IMR-90 (cell line): ENCODE measurements around the gene PACSIN3. TPM values are rescaled to one million over a fixed set of nuclear protein-coding genes. Genes with fewer than 3 reads are reported as not detected.

Source experiments
- ATAC-seq: fragments of 200-7000 bp; cut with Tn5 transposase; 2 replicates; pipeline ENCODE4 v1.9.1; 2020; ENCODE audit warnings: low read depth, mild to moderate bottlenecking, moderate library complexity
- BruUV-seq: library from RNA; stranded (reverse); fragments of 400-500 nt; replicated peaks from 2 replicates; lab custom pipeline; 2021; lab: Mats Ljungman, UMichigan
- CTCF ChIA-PET: fragments of 300-600 bp; formaldehyde crosslinking; extraction: SDS; loops from one replicate; lab custom pipeline; 2021; ENCODE audit warnings: antibody characterized with exemption; lab: Yijun Ruan, JAX
- POLR2A ChIA-PET: fragments of 300-600 bp; sonication (Branson Sonifier 250); formaldehyde crosslinking; loops from one replicate; lab custom pipeline; 2022; ENCODE audit warnings: antibody characterized with exemption; ENCODE audit not compliant: unreplicated experiment; lab: Charles Lee
- DNase-seq: peaks from one replicate; pipeline ENCODE4 v3.0.0; 2013
- H2AFZ ChIP-seq: replicated peaks from 2 replicates; pipeline ENCODE3; 2013; ENCODE audit warnings: low read length, mild to moderate bottlenecking; ENCODE audit not compliant: poor library complexity
- H2AK5ac ChIP-seq: 2 replicates; pipeline ENCODE4 v1.6.1; 2013; ENCODE audit warnings: low read depth, low read length, inconsistent platforms
- H2AK9ac ChIP-seq: replicated peaks from 2 replicates; pipeline ENCODE3; 2013; ENCODE audit warnings: mild to moderate bottlenecking, low read depth, low read length, moderate library complexity; ENCODE audit not compliant: poor library complexity
- H2BK120ac ChIP-seq: 2 replicates; pipeline ENCODE4 v1.6.1; 2013; ENCODE audit warnings: low read depth, low read length, inconsistent platforms
- H2BK15ac ChIP-seq: 3 replicates; pipeline ENCODE4 v1.6.1; 2013; ENCODE audit warnings: low read depth, low read length, inconsistent platforms
- H2BK20ac ChIP-seq: 2 replicates; pipeline ENCODE4 v1.6.1; 2013; ENCODE audit warnings: low read depth, mild to moderate bottlenecking, inconsistent platforms, low read length, moderate library complexity
- H2BK5ac ChIP-seq: 2 replicates; pipeline ENCODE4 v1.6.1; 2013; ENCODE audit warnings: mild to moderate bottlenecking, low read depth, low read length, inconsistent platforms; ENCODE audit not compliant: poor library complexity, severe bottlenecking
- H3K14ac ChIP-seq: replicated peaks from 2 replicates; pipeline ENCODE4 v1.6.1; 2013; ENCODE audit warnings: low read depth, low read length, inconsistent platforms
- H3K18ac ChIP-seq: 2 replicates; pipeline ENCODE4 v1.6.1; 2013; ENCODE audit warnings: low read depth, low read length, control low read depth
- H3K23ac ChIP-seq: 2 replicates; pipeline ENCODE4 v1.6.1; 2013; ENCODE audit warnings: low read depth, low read length, inconsistent platforms
- H3K27ac ChIP-seq: 2 replicates; pipeline ENCODE4 v1.5.1; 2013; ENCODE audit warnings: mild to moderate bottlenecking, control low read depth, low read length; ENCODE audit not compliant: insufficient read depth
- H3K27me3 ChIP-seq: 2 replicates; pipeline ENCODE4 v1.6.1; 2013; ENCODE audit warnings: low read length; ENCODE audit not compliant: control insufficient read depth, insufficient read depth
- H3K36me3 ChIP-seq: 2 replicates; pipeline ENCODE4 v1.6.1; 2013; ENCODE audit warnings: low read length, mixed read lengths; ENCODE audit not compliant: control insufficient read depth, insufficient read depth
- H3K4ac ChIP-seq: 2 replicates; pipeline ENCODE4 v1.6.1; 2013; ENCODE audit warnings: low read depth, low read length, inconsistent platforms
- H3K4me1 ChIP-seq: 2 replicates; pipeline ENCODE4 v1.6.1; 2013; ENCODE audit warnings: low read length, mixed read lengths; ENCODE audit not compliant: control insufficient read depth, insufficient read depth
- H3K4me2 ChIP-seq: 2 replicates; pipeline ENCODE4 v1.6.1; 2013; ENCODE audit warnings: low read depth, mild to moderate bottlenecking, control low read depth, low read length, moderate library complexity
- H3K4me3 ChIP-seq: 2 replicates; pipeline ENCODE4 v1.5.1; 2013; ENCODE audit warnings: low read depth, mild to moderate bottlenecking, control low read depth, low read length, moderate library complexity; ENCODE audit not compliant: insufficient read depth
- H3K56ac ChIP-seq: 2 replicates; pipeline ENCODE4 v1.6.1; 2013; ENCODE audit warnings: low read length, inconsistent platforms; ENCODE audit not compliant: insufficient read depth; ENCODE audit errors: extremely low read depth
- H3K79me1 ChIP-seq, 2 experiments: 2 replicates each; pipeline ENCODE4 v1.6.1; 2013; ENCODE audit warnings: low read length in 2 of 2, inconsistent platforms in 1 of 2, low read depth in 1 of 2
- H3K9ac ChIP-seq: 2 replicates; pipeline ENCODE4 v1.6.1; 2013; ENCODE audit warnings: low read depth, low read length, control low read depth
- H3K9me1 ChIP-seq: 2 replicates; pipeline ENCODE4 v1.6.1; 2013; ENCODE audit warnings: low read length, inconsistent platforms; ENCODE audit not compliant: insufficient read depth
- H3K9me3 ChIP-seq: 2 replicates; pipeline ENCODE4 v1.6.1; 2013; ENCODE audit warnings: low read length; ENCODE audit not compliant: control insufficient read depth, insufficient read depth
- H4K20me1 ChIP-seq: 2 replicates; pipeline ENCODE4 v1.6.1; 2013; ENCODE audit warnings: low read length, inconsistent platforms; ENCODE audit not compliant: insufficient read depth
- H4K5ac ChIP-seq: 2 replicates; pipeline ENCODE4 v1.6.1; 2013; ENCODE audit warnings: mild to moderate bottlenecking, low read depth, low read length, control low read depth
- H4K8ac ChIP-seq, 2 experiments: 2 replicates each; pipeline ENCODE4 v1.6.1; 2013; ENCODE audit warnings: low read depth in 2 of 2, low read length in 2 of 2, control low read depth in 1 of 2, inconsistent platforms in 1 of 2
- H4K91ac ChIP-seq: 2 replicates; pipeline ENCODE4 v1.6.1; 2013; ENCODE audit warnings: low read depth, low read length, inconsistent platforms; ENCODE audit not compliant: insufficient read depth
- BHLHE40 ChIP-seq: fragments of 150-350 bp; IDR thresholded peaks from 2 replicates; pipeline ENCODE4 v1.6.1; 2016; ENCODE audit warnings: mild to moderate bottlenecking, low read depth, low read length
- CHD1 ChIP-seq: IDR thresholded peaks from 2 replicates; pipeline ENCODE4 v1.6.1; 2012; ENCODE audit warnings: low read depth, low read length, improper control_type of control experiment
- FOS ChIP-seq: fragments of 150-350 bp; IDR thresholded peaks from 2 replicates; pipeline ENCODE4 v1.6.1; 2016; ENCODE audit warnings: low read depth, low read length
- MXI1 ChIP-seq: IDR thresholded peaks from 2 replicates; pipeline ENCODE4 v1.6.1; 2012; ENCODE audit warnings: low read depth, mild to moderate bottlenecking, low read length, moderate library complexity, borderline replicate concordance
- RCOR1 ChIP-seq: IDR thresholded peaks from 2 replicates; pipeline ENCODE4 v1.6.1; 2012; ENCODE audit warnings: mild to moderate bottlenecking, low read length, improper control_type of control experiment; ENCODE audit not compliant: insufficient replicate concordance
- RFX5 ChIP-seq: IDR thresholded peaks from 2 replicates; pipeline ENCODE4 v1.8.0; 2012; ENCODE audit warnings: low read depth, mild to moderate bottlenecking, low read length, moderate library complexity
- WGBS, 2 experiments: methylation state at CpG; one replicate each; pipeline versions ENCODE4 v1.1.5 to v1.1.7; 2013; ENCODE audit warnings: missing lambda C conversion rate in 2 of 2; ENCODE audit not compliant: insufficient read length in 1 of 2; ENCODE audit errors: extremely low coverage in 2 of 2; 5-methylcytosine and 5-hydroxymethylcytosine counted together
- dilution Hi-C: fragments of 300-500 bp; cut with HindIII; formaldehyde crosslinking; loops from one replicate; pipeline ENCODE4 v1.14.3; 2018; ENCODE audit warnings: low sequenced_read_pairs; ENCODE audit not compliant: unreplicated experiment
- in situ Hi-C: fragments of 300-500 bp; cut with MboI; formaldehyde crosslinking; loops from 3 replicates; pipeline ENCODE4 v1.14.3; 2019; ENCODE audit warnings: low sequenced_read_pairs, inconsistent platforms, mixed read lengths
- intact Hi-C: fragments of 100-400 bp; cut with micrococcal nuclease; formaldehyde crosslinking; loops from 2 replicates; pipeline ENCODE4 v1.10.0; 2022
- polyA plus RNA-seq, 3 experiments: library from polyadenylated mRNA; depleted of rRNA; stranded (reverse); fragments of >200 nt; gene quantifications; 2 replicates each; pipeline ENCODE4 v1.2.3, GENCODE V29; 2012; ENCODE audit warnings: low replicate concordance in 1 of 3
- total RNA-seq: library from RNA; depleted of rRNA; stranded (reverse); fragments of >200 nt; gene quantifications from 2 replicates; pipeline ENCODE4 v1.2.3, GENCODE V29; 2012
- TF ChIP-seq, protein P1 (sequence below): fragments of 150-350 bp; IDR thresholded peaks from 2 replicates; pipeline ENCODE4 v1.6.1; 2016; ENCODE audit warnings: low read depth, mild to moderate bottlenecking, low read length, moderate library complexity, borderline replicate concordance

PACSIN3 gene
- total and polyA plus RNA-seq, 2 of the 4 experiments (the other 2 are of a cell fraction): 19.2 to 21.1 TPM

DNA sequence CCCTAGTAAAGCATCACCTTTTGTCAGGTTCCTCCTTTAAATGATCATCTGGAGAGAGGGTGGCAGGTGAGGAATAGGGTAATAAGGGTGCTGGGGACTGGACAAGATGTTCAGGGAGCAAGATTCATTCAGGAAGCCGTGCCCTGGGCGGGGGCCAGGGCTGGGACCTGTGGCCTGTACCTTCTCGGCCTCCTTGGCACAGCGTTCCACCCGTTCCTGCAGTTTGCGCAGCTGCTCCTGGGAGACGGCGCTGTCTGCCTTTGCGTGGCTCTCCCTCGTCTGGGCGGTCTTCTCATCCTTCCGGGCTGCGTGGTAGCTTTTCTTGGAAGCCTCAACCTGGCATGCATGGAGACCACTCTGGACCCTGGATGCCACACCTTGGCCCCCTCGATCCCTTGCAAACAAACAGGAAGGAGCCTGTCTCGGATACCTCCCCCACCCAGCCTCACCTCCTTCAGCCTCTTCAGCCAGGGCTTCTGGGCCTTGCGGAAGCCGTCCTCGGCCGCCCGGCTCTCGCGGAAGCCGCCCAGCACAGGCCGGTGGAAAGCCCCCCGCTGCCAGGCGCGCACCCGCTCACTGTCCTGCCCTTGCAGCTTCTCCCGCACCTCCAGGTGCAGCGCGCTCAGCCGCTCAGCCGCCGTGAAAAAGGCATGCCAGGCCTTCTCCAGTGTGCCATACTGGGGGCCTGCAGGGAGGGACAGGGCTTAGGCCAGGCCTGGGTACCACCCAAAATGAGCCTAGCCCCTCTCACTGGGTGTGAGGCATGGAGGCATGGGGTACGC lies 6.0 kb downstream of the PACSIN3 start:
- in situ Hi-C loops (loop anchor here (5.0 kb wide), 1 partner anchor 167 kb away; no protein-coding TSS in a partner anchor), dilution Hi-C loops (no loop called here), intact Hi-C loops (no loop called here)
- H4K20me1 ChIP-seq: 0 out of 2 replicates have a peak, but pooled peaks cover 10% of the 10 kb centered on the region
- no peak overlapping the region for H2AK5ac ChIP-seq
- no TSS peak for BruUV-seq
- H4K8ac ChIP-seq: no peak overlapping the region
- no peak overlapping the region for H3K56ac ChIP-seq
- no peak overlapping the region for H3K4me2 ChIP-seq
- peaks cover 4 to 41% of the 10 kb centered on the region in 2 experiments; a peak in 3 of 4 replicates for H3K79me1 ChIP-seq
- no peak overlapping the region for H3K4me3 ChIP-seq
- no peak overlapping the region for H2AFZ ChIP-seq
- H3K23ac ChIP-seq: no peak overlapping the region
- H3K18ac ChIP-seq: no peak overlapping the region
- 91% methylated on average over 17 of the region's 35 CpGs; no CpG with 5 or more reads in 1 of the 2 experiments for WGBS, 2 experiments
- H2BK5ac ChIP-seq: no peak overlapping the region
- H2BK120ac ChIP-seq: no peak overlapping the region
- H3K4ac ChIP-seq: no peak overlapping the region
- POLR2A ChIA-PET: interaction anchor here (0.6 kb wide), 1 partner anchor 232 kb away, joined by 4 read pairs; no protein-coding TSS in a partner anchor
- no peak for DNase-seq
- no peak overlapping the region for H2BK20ac ChIP-seq
- CTCF ChIA-PET: interaction anchor here (1.0 kb wide), 1 partner anchor 79 kb away, joined by 4 read pairs; no protein-coding TSS in a partner anchor
- peaks cover 16% of the 10 kb centered on the region for H3K4me1 ChIP-seq
- H3K27me3 ChIP-seq: no peaks in the 10 kb centered on the region
- H4K5ac ChIP-seq: no peak overlapping the region
- no peak overlapping the region for H3K14ac ChIP-seq
- H3K9me1 ChIP-seq: 0 out of 2 replicates have a peak, but pooled peaks cover 3% of the 10 kb centered on the region
- H4K91ac ChIP-seq: no peak overlapping the region
- H3K36me3 ChIP-seq: peaks cover 22% of the 10 kb centered on the region
- no peak overlapping the region for H3K9ac ChIP-seq
- H2BK15ac ChIP-seq: no peak overlapping the region
- TF ChIP-seq, protein P1, sequence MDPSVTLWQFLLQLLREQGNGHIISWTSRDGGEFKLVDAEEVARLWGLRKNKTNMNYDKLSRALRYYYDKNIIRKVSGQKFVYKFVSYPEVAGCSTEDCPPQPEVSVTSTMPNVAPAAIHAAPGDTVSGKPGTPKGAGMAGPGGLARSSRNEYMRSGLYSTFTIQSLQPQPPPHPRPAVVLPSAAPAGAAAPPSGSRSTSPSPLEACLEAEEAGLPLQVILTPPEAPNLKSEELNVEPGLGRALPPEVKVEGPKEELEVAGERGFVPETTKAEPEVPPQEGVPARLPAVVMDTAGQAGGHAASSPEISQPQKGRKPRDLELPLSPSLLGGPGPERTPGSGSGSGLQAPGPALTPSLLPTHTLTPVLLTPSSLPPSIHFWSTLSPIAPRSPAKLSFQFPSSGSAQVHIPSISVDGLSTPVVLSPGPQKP: no peak
- TF ChIP-seq MXI1 (no peak), RCOR1 (no peak), FOS (no peak), BHLHE40 (no peak), RFX5 (no peak), CHD1 (no peak)
- no peak overlapping the region for H3K27ac ChIP-seq
- no peaks in the 10 kb centered on the region for H3K9me3 ChIP-seq
- no peak for ATAC-seq
- no peak overlapping the region for H2AK9ac ChIP-seq
